Measurements from ENCODE around the gene HEXIM1. TPM values are rescaled to one million over a fixed set of nuclear protein-coding genes. Genes with fewer than 3 reads are reported as not detected.

HEXIM1 gene
- polyA plus RNA-seq, 5 donors, result 31.6 to 39.4 (median 37.0) TPM

Other genes starting within 250 kb of the HEXIM1 start
- 10 to 100 TPM; 77.7 to 95.7 (median 92.8) TPM for gene EFTUD2, start 249.0 kb upstream of the HEXIM1 start, polyA plus RNA-seq (ENCODE audit: insufficient read depth in 1 of 5, insufficient read length in 5 of 5, low replicate concordance in 1 of 5)
- under 1 TPM; 0.19 to 0.95 (median 0.58) TPM for gene GFAP, start 233.0 kb upstream of the HEXIM1 start, polyA plus RNA-seq (ENCODE audit: insufficient read depth in 1 of 5, insufficient read length in 5 of 5, low replicate concordance in 1 of 5)
- 10 to 100 TPM; 10.8 to 22.9 (median 14.5) TPM for gene KIF18B, start 200.7 kb upstream of the HEXIM1 start, polyA plus RNA-seq (ENCODE audit: insufficient read depth in 1 of 5, insufficient read length in 5 of 5, low replicate concordance in 1 of 5)
- 1 to 10 TPM; 1.5 to 4.7 (median 2.4) TPM for gene C1QL1, start 180.2 kb upstream of the HEXIM1 start, polyA plus RNA-seq (ENCODE audit: insufficient read depth in 1 of 5, insufficient read length in 5 of 5, low replicate concordance in 1 of 5)
- gene DCAKD, start 96.8 kb upstream of the HEXIM1 start, polyA plus RNA-seq (ENCODE audit: insufficient read depth in 1 of 5, insufficient read length in 5 of 5, low replicate concordance in 1 of 5), result 10 to 100 TPM; 37.3 to 54.2 (median 48.5) TPM
- 10 to 100 TPM; 58.8 to 74.3 (median 63.0) TPM for gene NMT1, start 87.2 kb upstream of the HEXIM1 start, polyA plus RNA-seq (ENCODE audit: insufficient read depth in 1 of 5, insufficient read length in 5 of 5, low replicate concordance in 1 of 5)
- gene PLCD3, start 16.0 kb upstream of the HEXIM1 start, polyA plus RNA-seq (ENCODE audit: insufficient read depth in 1 of 5, insufficient read length in 5 of 5, low replicate concordance in 1 of 5), result 10 to 100 TPM; 12.0 to 26.9 (median 13.4) TPM
- 10 to 100 TPM; 12.1 to 17.6 (median 15.5) TPM for gene ACBD4, start 12.8 kb upstream of the HEXIM1 start, polyA plus RNA-seq (ENCODE audit: insufficient read depth in 1 of 5, insufficient read length in 5 of 5, low replicate concordance in 1 of 5)
- gene HEXIM2, start 13.4 kb downstream of the HEXIM1 start, polyA plus RNA-seq (ENCODE audit: insufficient read depth in 1 of 5, insufficient read length in 5 of 5, low replicate concordance in 1 of 5), result 10 to 100 TPM in 3 of 5 donors, 1 to 10 TPM in 2; 8.0 to 11.1 (median 10.7) TPM
- gene FMNL1, start 73.4 kb downstream of the HEXIM1 start, polyA plus RNA-seq (ENCODE audit: insufficient read depth in 1 of 5, insufficient read length in 5 of 5, low replicate concordance in 1 of 5), result 1 to 10 TPM; 5.3 to 8.2 (median 6.9) TPM
- gene SPATA32, start 113.6 kb downstream of the HEXIM1 start, polyA plus RNA-seq (ENCODE audit: insufficient read depth in 1 of 5, insufficient read length in 5 of 5, low replicate concordance in 1 of 5), result under 1 TPM; 0.23 to 0.45 (median 0.31) TPM
- gene MAP3K14, start 168.5 kb downstream of the HEXIM1 start, polyA plus RNA-seq (ENCODE audit: insufficient read depth in 1 of 5, insufficient read length in 5 of 5, low replicate concordance in 1 of 5), result 1 to 10 TPM; 5.4 to 7.8 (median 6.8) TPM

Data from right lung (tissue), 5 donors.